ENCODE measurements around the gene PIR.

DNA sequence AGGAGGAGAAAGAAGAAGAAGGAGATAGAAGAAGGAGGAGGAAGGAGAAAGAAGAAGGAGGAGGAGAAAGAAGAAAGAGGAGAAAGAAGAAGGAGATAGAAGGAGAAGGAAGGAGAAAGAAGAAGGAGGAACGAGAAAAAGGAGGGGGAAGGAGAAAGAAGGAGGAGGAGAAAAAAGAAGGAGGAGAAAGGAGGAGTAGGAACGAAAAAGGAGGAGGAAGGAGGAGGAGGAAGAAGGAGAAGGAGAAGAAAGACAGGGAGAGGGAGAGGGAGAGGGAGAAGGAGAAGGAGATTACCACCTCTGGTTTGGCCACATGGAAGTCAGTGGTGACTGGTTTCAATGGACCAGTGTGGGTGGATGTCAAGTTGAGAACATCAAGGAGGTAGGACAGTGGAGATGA, 58.9 kb downstream of the PIR start:
- TF ChIP-seq, protein P1, sequence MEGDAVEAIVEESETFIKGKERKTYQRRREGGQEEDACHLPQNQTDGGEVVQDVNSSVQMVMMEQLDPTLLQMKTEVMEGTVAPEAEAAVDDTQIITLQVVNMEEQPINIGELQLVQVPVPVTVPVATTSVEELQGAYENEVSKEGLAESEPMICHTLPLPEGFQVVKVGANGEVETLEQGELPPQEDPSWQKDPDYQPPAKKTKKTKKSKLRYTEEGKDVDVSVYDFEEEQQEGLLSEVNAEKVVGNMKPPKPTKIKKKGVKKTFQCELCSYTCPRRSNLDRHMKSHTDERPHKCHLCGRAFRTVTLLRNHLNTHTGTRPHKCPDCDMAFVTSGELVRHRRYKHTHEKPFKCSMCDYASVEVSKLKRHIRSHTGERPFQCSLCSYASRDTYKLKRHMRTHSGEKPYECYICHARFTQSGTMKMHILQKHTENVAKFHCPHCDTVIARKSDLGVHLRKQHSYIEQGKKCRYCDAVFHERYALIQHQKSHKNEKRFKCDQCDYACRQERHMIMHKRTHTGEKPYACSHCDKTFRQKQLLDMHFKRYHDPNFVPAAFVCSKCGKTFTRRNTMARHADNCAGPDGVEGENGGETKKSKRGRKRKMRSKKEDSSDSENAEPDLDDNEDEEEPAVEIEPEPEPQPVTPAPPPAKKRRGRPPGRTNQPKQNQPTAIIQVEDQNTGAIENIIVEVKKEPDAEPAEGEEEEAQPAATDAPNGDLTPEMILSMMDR (IDR thresholded peaks at IDR 0.05): no peak
- no peak for TF ChIP-seq POLR2AphosphoS5 (IDR thresholded peaks at IDR 0.05; ENCODE audit: low read depth, low read length)
- TF ChIP-seq, protein P2, sequence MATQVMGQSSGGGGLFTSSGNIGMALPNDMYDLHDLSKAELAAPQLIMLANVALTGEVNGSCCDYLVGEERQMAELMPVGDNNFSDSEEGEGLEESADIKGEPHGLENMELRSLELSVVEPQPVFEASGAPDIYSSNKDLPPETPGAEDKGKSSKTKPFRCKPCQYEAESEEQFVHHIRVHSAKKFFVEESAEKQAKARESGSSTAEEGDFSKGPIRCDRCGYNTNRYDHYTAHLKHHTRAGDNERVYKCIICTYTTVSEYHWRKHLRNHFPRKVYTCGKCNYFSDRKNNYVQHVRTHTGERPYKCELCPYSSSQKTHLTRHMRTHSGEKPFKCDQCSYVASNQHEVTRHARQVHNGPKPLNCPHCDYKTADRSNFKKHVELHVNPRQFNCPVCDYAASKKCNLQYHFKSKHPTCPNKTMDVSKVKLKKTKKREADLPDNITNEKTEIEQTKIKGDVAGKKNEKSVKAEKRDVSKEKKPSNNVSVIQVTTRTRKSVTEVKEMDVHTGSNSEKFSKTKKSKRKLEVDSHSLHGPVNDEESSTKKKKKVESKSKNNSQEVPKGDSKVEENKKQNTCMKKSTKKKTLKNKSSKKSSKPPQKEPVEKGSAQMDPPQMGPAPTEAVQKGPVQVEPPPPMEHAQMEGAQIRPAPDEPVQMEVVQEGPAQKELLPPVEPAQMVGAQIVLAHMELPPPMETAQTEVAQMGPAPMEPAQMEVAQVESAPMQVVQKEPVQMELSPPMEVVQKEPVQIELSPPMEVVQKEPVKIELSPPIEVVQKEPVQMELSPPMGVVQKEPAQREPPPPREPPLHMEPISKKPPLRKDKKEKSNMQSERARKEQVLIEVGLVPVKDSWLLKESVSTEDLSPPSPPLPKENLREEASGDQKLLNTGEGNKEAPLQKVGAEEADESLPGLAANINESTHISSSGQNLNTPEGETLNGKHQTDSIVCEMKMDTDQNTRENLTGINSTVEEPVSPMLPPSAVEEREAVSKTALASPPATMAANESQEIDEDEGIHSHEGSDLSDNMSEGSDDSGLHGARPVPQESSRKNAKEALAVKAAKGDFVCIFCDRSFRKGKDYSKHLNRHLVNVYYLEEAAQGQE (IDR thresholded peaks at IDR 0.05; ENCODE audit: insufficient read depth in 1 of 2, low read depth in 2 of 2, low read length in 1 of 2): no peak
- TF ChIP-seq SIN3A (IDR thresholded peaks at IDR 0.05; ENCODE audit: borderline replicate concordance, insufficient read depth, low read depth, low read length): no peak

Data from Panc1 (cell line).